GM21619 (cell line): ENCODE results near the gene TGM4.
"Not testable (repeated sequence)": the region's sequence is repeated elsewhere in the genome, so short reads cannot be mapped to it uniquely, and the experiment has no call there.

Source experiments
- ATAC-seq: cut with Tn5 transposase; IDR thresholded peaks from one replicate; pipeline ENCODE4 v1.9.1; 2021; ENCODE audit not compliant: unreplicated experiment

The TGM4 gene

DNA sequence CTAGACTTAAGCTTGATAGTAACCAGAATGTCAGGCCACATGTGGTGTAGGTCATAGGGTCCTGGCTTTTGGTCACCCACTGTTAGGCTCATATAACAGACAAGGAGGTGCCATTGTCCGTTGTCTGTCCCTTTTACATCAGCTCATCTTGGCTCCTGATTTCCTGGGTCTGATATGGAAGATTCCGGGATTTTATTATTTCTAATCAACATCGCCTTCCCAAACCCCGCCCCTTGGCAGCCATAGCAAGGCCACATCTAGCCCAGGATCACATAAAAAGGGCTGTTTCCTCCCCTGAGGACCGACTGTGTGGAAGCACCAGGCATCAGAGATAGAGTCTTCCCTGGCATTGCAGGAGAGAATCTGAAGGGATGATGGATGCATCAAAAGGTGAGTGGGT lies at the start of gene TGM4:
Gene TGM4, plus strand, starts transcription at position 301 of the 400 bp plus-strand sequence. Its CDS starts 71 bp downstream, at position 372.
- ATAC-seq = no peak

DNA sequence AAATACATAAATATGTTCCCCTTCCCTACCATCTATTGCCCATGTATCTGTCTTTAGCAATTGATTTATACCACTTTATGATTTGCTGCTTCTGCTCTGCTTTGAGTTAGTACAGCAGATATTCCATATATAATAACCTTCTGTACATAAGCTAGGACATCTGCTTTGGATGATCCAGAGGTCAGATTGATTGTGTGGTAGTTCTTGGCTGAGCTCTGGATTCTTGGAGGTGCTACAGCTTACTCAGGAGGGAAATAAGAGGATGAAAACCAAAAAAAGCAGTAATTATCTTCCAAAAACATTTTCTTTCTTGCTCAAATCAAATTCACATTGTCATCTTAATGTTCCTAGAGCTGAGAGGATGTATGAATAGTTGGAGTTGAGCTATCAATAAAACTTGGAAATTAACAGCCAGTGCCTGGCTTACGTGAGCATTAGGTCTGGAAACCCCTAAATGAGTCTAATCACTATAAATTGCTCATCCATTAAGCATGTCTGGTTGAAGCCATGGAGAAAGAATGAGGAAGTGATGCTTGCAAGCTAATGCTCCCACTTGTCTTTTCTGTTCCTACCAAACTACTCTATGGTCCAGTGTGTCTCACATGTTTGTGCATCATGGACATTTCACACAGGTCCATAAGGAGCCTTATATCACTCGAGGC lies 49.0 kb upstream of the TGM4 start:
- no peak for ATAC-seq

DNA sequence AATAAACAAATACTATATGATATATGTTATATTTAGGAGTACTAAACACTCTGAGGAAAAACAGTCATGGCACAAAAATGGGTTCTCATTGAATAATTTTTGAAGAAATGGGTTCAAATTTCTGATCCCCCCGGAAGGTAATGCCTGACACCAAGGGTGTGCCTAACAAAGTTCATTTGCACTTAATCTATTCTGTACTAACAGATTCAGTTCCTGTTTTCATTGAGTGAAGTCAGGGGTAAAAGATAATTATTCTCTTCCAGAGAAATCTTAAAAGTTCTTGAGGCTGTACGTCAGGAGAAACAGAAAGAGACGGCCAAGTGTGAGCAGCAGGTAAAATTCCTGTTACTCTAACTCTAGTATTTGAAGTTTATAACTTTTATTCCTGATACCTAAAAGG lies 47.2 kb upstream of the TGM4 start:
- no peak for ATAC-seq

DNA sequence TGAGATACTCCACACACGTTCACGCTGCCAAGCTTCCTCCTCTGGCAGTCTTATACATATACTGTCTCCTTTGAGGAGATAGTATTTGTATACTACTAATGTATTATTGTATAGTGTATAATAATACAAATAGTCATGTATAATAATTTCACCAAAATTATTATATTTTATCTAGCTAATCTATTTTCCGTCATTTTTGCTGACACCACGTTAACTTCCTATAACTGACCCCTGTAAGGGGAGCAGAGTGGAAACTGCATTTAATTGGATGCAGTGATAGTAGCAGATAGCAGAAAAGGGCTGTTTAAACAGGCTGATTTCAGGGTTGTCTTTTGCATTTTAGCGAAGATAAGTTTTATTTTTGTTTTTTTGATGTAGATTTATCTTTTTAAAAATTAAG lies 43.2 kb upstream of the TGM4 start:
- no peak for ATAC-seq

DNA sequence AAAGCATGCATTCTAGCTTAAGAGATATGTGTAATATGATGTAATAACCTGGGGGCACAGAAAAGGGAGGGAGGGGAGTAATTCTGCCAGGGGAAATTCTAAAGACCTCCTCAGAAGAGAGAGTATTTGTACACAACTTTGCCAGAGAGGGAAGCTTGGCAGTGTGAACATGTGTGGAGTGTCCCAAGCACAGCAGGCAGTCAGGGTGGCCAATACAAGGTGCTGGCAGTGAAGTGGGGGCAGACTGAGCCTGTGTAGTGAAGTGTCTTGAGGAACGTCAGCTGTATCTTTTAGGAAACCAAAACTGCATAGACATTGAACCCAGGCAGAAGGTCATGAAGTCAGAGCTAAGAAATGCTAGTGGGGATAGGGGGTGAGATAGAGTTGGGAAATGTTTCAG lies 42.4 kb upstream of the TGM4 start:
- ATAC-seq = no peak

DNA sequence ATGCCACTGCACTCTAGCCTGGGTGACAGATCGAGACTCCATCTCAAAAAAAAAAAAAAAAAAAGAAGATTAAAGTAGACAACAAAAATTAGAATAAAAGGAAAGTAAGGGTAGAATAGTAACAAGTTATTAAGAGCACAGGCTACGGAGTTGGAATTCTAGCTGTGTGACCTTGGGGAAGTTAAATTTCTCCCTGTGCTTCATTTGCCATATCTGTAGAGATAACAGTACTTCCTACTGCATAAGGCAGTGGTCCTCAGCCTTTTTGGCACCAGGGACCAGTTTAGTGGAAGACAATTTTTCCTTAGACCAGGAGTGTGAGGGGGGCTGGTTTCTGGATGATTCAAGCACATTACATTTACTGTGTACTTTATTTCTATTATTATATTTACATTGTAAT lies 41.4 kb upstream of the TGM4 start:
- no peak for ATAC-seq

DNA sequence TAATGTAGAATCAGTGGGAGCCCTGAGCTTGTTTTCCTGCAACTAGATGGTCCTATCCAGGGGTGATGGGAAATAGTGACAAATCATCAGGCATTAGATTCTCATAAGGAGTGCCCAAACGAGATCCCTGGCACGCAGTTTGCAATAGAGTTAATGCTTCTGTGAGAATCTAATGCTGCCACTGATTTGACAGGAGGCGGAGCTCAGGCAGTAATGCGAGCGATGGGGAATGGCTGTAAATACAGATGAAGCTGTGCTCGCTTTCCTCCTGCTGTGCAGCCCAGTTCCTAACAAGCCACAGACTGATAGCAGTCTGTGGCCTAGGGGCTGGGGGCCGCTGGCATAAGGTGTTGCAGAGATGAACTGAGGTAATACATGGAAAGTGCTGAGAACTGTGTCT lies 41.0 kb upstream of the TGM4 start:
- no peak for ATAC-seq

DNA sequence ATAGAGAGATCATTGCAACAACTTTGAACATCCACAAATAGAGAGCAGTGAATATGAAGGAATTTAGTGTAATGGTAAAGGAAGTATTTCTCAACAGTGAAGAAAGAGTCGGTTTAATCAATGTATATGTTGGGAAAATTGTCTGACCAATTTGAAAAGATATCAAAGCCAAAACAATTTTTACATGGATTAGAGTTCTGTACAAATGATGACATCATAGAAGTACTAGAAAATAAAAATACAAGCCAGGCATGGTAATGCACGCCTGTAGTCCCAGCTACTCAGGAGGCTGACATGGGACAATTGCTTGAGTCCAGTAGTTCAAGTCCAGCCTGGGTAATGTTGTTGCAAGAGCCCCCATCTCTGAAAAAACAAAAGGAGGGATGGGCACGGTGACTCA lies 38.7 kb upstream of the TGM4 start:
- ATAC-seq = no peak

DNA sequence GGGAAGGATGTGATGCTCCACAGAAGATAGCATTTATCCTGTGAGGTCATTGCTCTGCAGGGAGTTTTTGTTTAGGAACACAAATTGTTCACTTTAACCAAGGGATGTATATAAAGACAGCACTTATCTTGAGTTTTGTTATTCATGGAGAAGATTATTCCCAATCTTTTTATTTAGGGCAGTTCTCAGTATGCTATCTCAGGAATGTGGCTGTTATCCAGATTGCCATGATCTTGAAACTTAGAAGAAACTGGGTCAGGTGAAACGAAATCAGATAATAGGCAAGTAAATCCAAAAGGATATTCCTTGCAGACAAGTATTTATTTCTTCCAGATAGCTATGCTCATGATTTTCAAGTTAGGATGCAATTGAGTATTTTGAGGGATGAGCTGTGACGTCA lies 32.0 kb upstream of the TGM4 start:
- ATAC-seq = no peak

DNA sequence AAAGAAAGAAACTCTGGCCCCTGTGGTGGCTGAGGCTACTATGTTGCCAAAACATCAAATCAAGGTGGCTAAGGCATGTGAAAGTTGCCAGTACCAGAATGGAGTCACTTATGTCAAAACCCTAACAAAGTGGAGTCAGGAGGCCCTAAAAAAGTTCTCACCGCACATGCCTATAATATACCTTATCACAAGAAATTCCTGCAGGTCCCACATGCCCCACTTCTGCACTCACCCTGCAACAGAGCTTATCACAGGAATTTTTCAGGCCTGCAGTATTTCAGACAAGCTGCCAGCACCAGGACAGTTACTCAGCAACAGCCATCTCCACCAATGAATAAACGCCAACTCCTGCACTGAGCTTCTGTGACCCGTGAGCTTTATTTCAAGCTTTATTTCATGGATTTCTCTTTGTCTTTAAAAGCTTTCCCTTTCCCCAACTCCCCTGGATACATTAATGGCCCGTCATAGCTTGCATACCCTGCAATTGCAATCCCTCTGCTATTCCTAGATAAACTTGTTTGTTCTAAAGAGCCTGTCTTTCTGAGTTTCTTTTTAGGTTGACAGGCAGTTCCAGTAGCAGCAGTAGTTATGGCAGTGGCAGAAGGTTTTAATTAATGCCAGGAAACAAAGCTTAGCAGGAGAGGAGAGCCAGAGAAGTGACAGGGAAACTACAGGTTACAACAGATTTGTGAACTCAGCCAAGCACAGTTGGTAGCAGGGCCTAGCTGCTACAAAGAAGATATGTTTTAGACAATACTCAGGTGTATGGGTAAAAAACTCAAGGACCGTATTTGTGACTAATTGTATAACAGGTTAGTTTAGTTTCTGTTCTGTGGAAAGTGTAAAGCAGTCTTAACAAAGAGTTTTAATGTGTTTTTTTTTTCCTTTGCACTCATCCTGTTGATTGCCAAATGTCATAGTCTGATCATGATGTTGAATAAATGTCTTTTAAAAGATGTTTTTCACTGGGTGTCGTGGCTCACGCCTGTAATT lies 28.6 kb upstream of the TGM4 start:
- ATAC-seq = no peak

DNA sequence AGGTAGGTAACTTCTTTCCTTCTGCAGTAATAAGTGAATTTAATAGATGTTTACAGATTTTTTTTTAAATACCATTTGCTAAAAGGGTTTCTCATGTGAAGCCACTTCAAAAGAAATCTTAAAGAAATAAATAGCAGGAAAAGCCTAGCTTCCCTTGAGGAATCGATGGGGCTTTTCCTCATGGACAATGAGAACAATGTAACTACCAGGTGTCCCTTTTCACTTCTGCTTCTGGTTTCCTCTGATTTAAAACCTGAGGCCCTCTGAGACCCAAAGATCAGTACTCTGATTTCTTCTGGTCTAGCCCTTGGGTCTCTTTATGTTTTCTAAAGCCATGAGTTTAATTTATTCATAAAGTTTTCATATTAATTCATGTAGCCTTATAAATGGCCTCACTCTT lies 25.8 kb upstream of the TGM4 start:
- no peak for ATAC-seq

DNA sequence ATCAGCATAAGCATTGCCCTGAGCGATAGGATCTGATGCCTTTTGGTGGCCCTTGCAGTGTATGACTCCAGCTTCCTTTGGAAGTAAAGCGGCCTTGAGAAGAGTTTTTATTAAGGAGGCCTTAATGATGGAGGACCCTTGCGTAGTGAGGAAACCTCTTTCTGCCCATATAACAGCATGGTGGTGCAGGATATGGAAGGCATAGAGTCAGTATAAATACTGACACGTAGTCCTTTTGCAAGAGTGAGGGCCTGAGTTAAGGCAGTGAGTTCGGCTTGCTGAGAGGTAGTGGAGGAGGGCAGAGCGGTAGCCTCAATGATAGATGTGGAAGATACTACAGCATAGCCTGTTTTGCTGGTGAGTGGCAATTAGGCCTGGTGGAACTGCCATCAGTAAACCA lies 17.7 kb upstream of the TGM4 start:
- not testable (repeated sequence) for ATAC-seq

DNA sequence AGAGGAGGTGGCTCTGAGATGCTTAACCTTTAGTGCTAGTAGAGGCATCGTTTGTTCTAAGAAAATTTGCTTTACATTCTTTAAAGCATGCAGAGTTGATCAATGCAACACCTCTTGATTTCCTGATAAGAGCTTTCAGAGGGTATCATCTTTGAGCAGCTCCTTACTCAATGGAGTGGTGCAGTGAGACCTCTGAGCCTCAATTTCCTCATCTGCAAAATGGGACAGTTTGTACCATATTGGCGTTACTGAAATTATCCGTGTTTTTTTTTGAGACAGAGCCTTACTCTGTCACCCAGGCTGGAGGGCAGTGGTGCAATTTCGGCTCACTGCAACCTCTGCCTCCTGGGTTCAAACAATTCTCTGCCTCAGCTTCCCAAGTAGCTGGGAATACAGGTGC lies 14.3 kb upstream of the TGM4 start:
- no peak for ATAC-seq

DNA sequence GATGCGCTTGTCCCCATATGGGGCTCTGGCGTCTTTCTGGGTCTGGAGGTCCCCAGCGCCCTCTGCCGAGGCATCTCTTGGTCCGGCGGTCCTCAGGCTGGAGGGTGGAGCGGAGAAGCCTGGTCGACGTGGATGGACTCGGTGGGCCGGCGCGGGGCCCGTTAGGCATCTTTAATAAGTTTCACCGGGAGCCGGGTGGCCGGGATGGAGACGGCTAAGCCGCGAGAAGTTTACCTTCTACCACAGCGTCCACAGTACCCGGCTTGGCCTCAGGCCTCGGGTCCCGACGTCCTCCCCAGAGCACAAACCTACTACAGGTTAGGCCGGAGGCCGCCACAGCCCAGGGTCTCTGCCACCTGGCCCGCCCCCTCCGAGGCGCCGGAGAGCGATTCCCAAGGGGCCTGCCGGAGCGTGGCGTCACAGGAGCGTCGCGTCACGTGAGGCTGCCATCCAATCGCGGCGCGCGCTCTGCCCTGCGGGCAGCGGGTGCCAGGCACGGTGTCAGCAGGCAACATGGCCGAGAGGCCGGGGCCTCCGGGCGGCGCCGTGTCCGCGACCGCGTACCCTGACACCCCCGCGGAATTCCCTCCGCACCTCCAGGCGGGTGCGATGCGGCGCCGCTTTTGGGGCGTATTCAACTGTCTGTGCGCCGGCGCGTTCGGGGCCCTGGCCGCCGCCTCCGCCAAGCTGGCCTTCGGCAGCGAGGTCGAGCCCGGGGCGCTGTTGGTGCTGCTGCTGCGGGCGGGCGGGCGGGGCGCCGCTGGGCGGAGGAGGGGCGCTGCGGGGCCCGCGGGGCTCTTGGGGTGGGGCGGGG lies 12.8 kb upstream of the TGM4 start, which contains the start of gene TMEM42:
Gene TMEM42, plus strand, starts transcription at position 501 of the 814 bp plus-strand sequence. Its CDS starts 13 bp downstream, at position 514.
- peak; percentile 91 for ATAC-seq

DNA sequence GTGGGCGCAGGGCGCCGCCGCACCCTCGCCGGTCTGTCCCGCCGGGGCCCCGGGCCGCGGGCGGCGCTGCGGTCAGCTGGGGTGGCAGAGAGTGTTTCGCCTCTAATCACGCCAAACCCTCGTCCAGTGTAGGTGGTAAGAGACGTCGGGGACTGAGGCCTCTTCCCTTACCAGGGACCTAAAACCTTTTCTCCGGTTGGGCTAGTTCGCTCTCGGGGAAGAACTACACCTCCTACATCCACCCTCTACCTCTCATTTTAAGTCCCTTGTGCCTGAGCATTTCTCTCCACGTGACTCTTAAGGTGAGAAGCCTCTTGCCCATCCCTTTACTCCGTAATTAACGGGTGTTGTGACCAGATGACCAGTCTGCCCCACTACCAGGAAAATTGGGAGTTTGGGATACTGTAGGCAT lies 12.2 kb upstream of the TGM4 start:
- peak; percentile 27 for ATAC-seq

DNA sequence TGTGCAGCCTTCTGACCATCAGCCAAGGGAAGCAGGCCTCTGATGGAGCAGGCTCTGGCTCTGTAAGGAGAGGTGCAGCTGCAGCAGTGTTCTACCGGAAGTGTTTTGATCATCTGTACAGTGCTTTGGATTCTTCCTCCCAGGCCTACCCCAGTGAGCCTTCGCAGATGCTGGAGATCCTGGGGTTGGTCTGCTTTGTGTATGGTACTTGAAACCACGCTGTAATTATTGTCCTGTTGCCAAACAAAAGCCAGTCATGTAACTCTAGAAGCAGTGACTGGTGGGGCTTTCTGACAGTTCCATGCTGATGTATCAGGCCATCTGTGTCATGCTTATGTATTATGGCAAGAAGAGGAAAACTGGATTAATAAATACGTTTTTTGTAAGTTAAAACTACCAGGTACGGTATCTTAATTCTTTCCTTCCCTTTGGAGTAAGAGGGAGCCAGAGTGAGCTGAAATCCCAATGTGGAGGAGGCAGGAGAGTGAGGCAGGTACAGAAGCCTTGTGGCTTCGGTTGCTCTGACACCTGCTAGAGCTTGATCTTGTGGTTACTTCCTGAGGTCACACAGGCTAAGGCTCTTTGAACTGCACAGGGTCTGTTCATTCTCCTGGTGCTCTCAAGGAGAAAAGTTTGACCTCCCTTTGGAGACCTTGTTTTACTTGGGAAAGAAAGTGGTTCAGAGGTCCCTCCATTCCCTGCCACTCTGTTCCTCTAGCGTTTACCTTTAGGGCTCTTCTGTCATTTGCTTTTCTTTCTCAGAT lies 9.0 kb upstream of the TGM4 start:
- no peak for ATAC-seq

DNA sequence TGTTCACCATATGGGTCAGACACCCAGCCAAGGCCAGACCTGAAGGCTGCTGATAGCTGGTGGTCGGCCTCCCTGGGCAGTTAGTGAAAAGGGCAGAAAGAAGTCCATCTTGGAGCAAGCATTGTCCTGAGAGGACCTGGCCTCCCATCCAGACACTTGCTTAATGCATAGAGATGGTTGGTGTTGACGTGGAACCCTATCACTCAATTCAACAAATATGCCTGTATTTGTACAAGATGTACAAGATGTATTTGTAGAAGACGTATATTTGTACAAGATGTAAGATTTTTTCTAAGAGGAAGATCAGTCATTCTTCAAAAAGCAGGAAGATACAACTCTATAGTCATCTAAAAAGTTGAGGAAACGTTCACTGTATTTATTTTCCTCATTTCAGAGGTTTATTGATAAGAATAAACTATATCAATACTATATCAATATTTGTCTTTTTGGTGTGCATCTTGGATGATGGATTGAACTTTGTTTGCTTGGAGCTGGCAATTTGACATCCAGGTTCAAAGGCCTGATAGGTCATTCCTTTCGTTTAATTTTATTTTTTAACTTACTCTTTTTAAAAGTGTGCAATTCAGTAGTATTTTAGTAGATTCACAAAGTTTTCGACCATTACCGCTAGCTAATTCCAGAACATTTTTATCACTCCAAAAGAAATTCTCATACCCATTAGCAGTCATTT lies 6.8 kb upstream of the TGM4 start:
- no peak for ATAC-seq

DNA sequence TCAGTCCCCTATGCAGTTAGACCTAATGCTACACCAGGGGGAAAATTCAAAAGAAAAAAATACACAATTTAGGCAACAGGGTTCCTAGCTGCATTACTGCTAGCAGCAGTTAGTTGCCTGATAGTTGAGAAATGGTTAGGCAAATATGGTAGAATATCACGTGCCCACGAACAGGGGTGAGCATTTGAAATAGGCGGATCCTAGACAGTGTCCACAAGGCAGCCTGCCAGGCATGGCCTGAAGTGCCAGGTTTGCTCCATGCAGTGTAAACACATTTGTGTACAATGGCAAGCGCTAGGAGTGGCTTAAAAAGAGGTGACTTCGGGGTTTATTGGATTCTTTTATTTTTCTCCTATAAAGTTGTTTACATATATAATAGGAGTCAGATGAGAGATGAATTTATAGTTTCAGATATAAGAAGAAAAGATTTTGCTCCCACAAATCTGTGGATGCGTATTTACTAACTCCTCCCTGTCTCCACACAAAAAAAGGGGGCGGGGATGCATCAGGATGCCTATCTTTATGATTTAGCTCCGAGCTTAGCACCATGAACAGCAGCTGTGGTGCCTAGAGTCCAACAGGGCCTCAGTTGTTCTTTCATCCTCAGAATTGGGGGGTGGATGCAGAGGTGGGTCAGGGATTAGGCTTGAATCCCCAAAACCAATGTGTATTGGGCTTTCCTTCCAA lies 3.9 kb upstream of the TGM4 start:
- ATAC-seq = no peak

DNA sequence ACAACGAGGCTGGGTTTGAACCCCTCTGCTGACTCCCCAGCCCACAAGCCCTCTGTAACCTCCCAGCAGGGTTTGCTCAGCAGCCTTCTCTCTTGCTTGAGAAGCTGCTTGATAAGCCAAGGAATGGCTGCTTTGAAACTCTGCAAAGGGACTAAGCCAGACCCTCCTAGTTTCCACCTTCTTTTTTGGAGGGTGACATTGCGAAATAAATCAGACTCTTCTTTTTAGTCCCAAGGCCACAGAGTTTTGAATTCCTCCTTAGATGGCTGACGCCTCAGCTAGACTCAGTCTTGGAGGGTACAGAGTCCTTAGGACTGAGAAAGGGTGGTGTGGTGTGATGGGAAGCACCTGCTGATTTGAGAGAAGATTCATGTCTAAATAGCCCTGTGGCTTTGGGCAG lies 1.2 kb downstream of the TGM4 start:
- ATAC-seq = no peak
